Measurements from ENCODE around the gene PDE2A.

PDE2A gene

GRCh38 chr11:72627594-72628281 lies 46.5 kb downstream of the PDE2A start:
- H3K27me3 ChIP-seq (ENCODE audit: insufficient read depth, low read length), result peaks cover 31% of the 10 kb centered on the region
- H3K4me3 ChIP-seq (ENCODE audit: low read length), result no peak overlapping the region
- peaks cover 4% of the 10 kb centered on the region for H3K4me1 ChIP-seq (ENCODE audit: insufficient read depth, low read length)
- H2AFZ ChIP-seq (ENCODE audit: low read depth, low read length), result no peak overlapping the region
- no peaks in the 10 kb centered on the region for H3K36me3 ChIP-seq (ENCODE audit: insufficient read depth, low read length)
- no peaks in the 10 kb centered on the region for H3K9me3 ChIP-seq (ENCODE audit: low read length)

- Histone ChIP-seq H3K27me3 (ENCODE audit: insufficient read depth, low read length) (peaks cover 31% of the 10 kb centered on the region), H3K4me3 (ENCODE audit: low read length) (no peak overlapping the region)
Observed at GRCh38 chr11:72626414-72626936, 47.7 kb downstream of the PDE2A start.

GRCh38 chr11:72625691-72626413 lies 48.4 kb downstream of the PDE2A start:
- no peak overlapping the region for H2AFZ ChIP-seq (ENCODE audit: low read depth, low read length)
- peaks cover 4% of the 10 kb centered on the region for H3K4me1 ChIP-seq (ENCODE audit: insufficient read depth, low read length)
- no peak overlapping the region for H3K4me3 ChIP-seq (ENCODE audit: low read length)
- peaks cover 34% of the 10 kb centered on the region for H3K27me3 ChIP-seq (ENCODE audit: insufficient read depth, low read length)
- H3K36me3 ChIP-seq (ENCODE audit: insufficient read depth, low read length), result no peaks in the 10 kb centered on the region
- H3K9me3 ChIP-seq (ENCODE audit: low read length), result no peaks in the 10 kb centered on the region

More at GRCh38 chr11:72626414-72626936, 47.7 kb downstream of the PDE2A start:
- H2AFZ ChIP-seq (ENCODE audit: low read depth, low read length), result no peak overlapping the region
- no peaks in the 10 kb centered on the region for H3K36me3 ChIP-seq (ENCODE audit: insufficient read depth, low read length)
- peaks cover 4% of the 10 kb centered on the region for H3K4me1 ChIP-seq (ENCODE audit: insufficient read depth, low read length)
- no peaks in the 10 kb centered on the region for H3K9me3 ChIP-seq (ENCODE audit: low read length)

- no peak overlapping the region for H3K4me3 ChIP-seq (ENCODE audit: low read length)
- peaks cover 4% of the 10 kb centered on the region for H3K4me1 ChIP-seq (ENCODE audit: insufficient read depth, low read length)
- H3K36me3 ChIP-seq (ENCODE audit: insufficient read depth, low read length), result no peaks in the 10 kb centered on the region
- H3K27me3 ChIP-seq (ENCODE audit: insufficient read depth, low read length), result peaks cover 38% of the 10 kb centered on the region
- no peaks in the 10 kb centered on the region for H3K9me3 ChIP-seq (ENCODE audit: low read length)
- no peak overlapping the region for H2AFZ ChIP-seq (ENCODE audit: low read depth, low read length)
Observed at GRCh38 chr11:72624496-72625201, 49.6 kb downstream of the PDE2A start.

- Histone ChIP-seq H3K4me3 (ENCODE audit: low read length) (no peak overlapping the region), H3K36me3 (ENCODE audit: insufficient read depth, low read length) (no peaks in the 10 kb centered on the region), H3K9me3 (ENCODE audit: low read length) (no peaks in the 10 kb centered on the region), H3K27me3 (ENCODE audit: insufficient read depth, low read length) (peaks cover 32% of the 10 kb centered on the region), H3K4me1 (ENCODE audit: insufficient read depth, low read length) (peaks cover 4% of the 10 kb centered on the region), H2AFZ (ENCODE audit: low read depth, low read length) (no peak overlapping the region)
Observed at GRCh38 chr11:72623052-72623451, 51.2 kb downstream of the PDE2A start.

GRCh38 chr11:72621008-72621610 lies 53.1 kb downstream of the PDE2A start:
- H3K4me1 ChIP-seq (ENCODE audit: insufficient read depth, low read length), result peaks cover 8% of the 10 kb centered on the region
- H3K9me3 ChIP-seq (ENCODE audit: low read length), result no peaks in the 10 kb centered on the region
- H2AFZ ChIP-seq (ENCODE audit: low read depth, low read length), result no peak overlapping the region
- H3K4me3 ChIP-seq (ENCODE audit: low read length), result no peak overlapping the region
- peaks cover 23% of the 10 kb centered on the region for H3K27me3 ChIP-seq (ENCODE audit: insufficient read depth, low read length)
- H3K36me3 ChIP-seq (ENCODE audit: insufficient read depth, low read length), result no peaks in the 10 kb centered on the region

GRCh38 chr11:72618803-72619202 lies 55.4 kb downstream of the PDE2A start:
- Histone ChIP-seq H3K4me3 (ENCODE audit: low read length) (no peak overlapping the region), H3K27me3 (ENCODE audit: insufficient read depth, low read length) (peaks cover 35% of the 10 kb centered on the region), H3K4me1 (ENCODE audit: insufficient read depth, low read length) (peaks cover 3% of the 10 kb centered on the region)

GRCh38 chr11:72617080-72617762 lies 57.0 kb downstream of the PDE2A start:
- peaks cover 3% of the 10 kb centered on the region for H3K4me1 ChIP-seq (ENCODE audit: insufficient read depth, low read length)
- no peak overlapping the region for H2AFZ ChIP-seq (ENCODE audit: low read depth, low read length)
- H3K27me3 ChIP-seq (ENCODE audit: insufficient read depth, low read length), result peaks cover 28% of the 10 kb centered on the region
- no peaks in the 10 kb centered on the region for H3K9me3 ChIP-seq (ENCODE audit: low read length)
- H3K36me3 ChIP-seq (ENCODE audit: insufficient read depth, low read length), result no peaks in the 10 kb centered on the region
- H3K4me3 ChIP-seq (ENCODE audit: low read length), result no peak overlapping the region

More at GRCh38 chr11:72618803-72619202, 55.4 kb downstream of the PDE2A start:
- Histone ChIP-seq H3K36me3 (ENCODE audit: insufficient read depth, low read length) (no peaks in the 10 kb centered on the region), H3K9me3 (ENCODE audit: low read length) (no peaks in the 10 kb centered on the region), H2AFZ (ENCODE audit: low read depth, low read length) (no peak overlapping the region)

GRCh38 chr11:72616655-72617054 lies 57.6 kb downstream of the PDE2A start:
- no peak overlapping the region for H3K4me3 ChIP-seq (ENCODE audit: low read length)
- no peaks in the 10 kb centered on the region for H3K9me3 ChIP-seq (ENCODE audit: low read length)
- peaks cover 28% of the 10 kb centered on the region for H3K27me3 ChIP-seq (ENCODE audit: insufficient read depth, low read length)
- H3K4me1 ChIP-seq (ENCODE audit: insufficient read depth, low read length), result peaks cover 3% of the 10 kb centered on the region
- no peaks in the 10 kb centered on the region for H3K36me3 ChIP-seq (ENCODE audit: insufficient read depth, low read length)
- no peak overlapping the region for H2AFZ ChIP-seq (ENCODE audit: low read depth, low read length)

- H3K4me1 ChIP-seq (ENCODE audit: insufficient read depth, low read length), result peaks cover 3% of the 10 kb centered on the region
- H3K4me3 ChIP-seq (ENCODE audit: low read length), result no peak overlapping the region
- no peak overlapping the region for H2AFZ ChIP-seq (ENCODE audit: low read depth, low read length)
- no peaks in the 10 kb centered on the region for H3K36me3 ChIP-seq (ENCODE audit: insufficient read depth, low read length)
- peaks cover 22% of the 10 kb centered on the region for H3K27me3 ChIP-seq (ENCODE audit: insufficient read depth, low read length)
- H3K9me3 ChIP-seq (ENCODE audit: low read length), result no peaks in the 10 kb centered on the region
Observed at GRCh38 chr11:72615329-72615728, 58.9 kb downstream of the PDE2A start.

- no peak overlapping the region for H3K4me3 ChIP-seq (ENCODE audit: low read length)
- peaks cover 16% of the 10 kb centered on the region for H3K27me3 ChIP-seq (ENCODE audit: insufficient read depth, low read length)
- no peaks in the 10 kb centered on the region for H3K9me3 ChIP-seq (ENCODE audit: low read length)
- H3K4me1 ChIP-seq (ENCODE audit: insufficient read depth, low read length), result peaks cover 3% of the 10 kb centered on the region
- no peak overlapping the region for H2AFZ ChIP-seq (ENCODE audit: low read depth, low read length)
- H3K36me3 ChIP-seq (ENCODE audit: insufficient read depth, low read length), result no peaks in the 10 kb centered on the region
Observed at GRCh38 chr11:72614381-72614780, 59.8 kb downstream of the PDE2A start.

- Histone ChIP-seq H3K36me3 (ENCODE audit: insufficient read depth, low read length) (no peaks in the 10 kb centered on the region), H3K4me1 (ENCODE audit: insufficient read depth, low read length) (peaks cover 3% of the 10 kb centered on the region), H3K4me3 (ENCODE audit: low read length) (no peak overlapping the region), H3K9me3 (ENCODE audit: low read length) (no peaks in the 10 kb centered on the region), H2AFZ (ENCODE audit: low read depth, low read length) (no peak overlapping the region), H3K27me3 (ENCODE audit: insufficient read depth, low read length) (peaks cover 15% of the 10 kb centered on the region)
Observed at GRCh38 chr11:72613977-72614376, 60.2 kb downstream of the PDE2A start.

All from neuron (in vitro differentiated cells).